ENCODE results near the gene SPOP. TPM values are rescaled to one million over a fixed set of nuclear protein-coding genes. Genes with fewer than 3 reads are reported as not detected.

The SPOP gene
- total and polyA plus RNA-seq, 5 donors from 2014 or later: 66.3 to 123 (median 97.4) TPM

GRCh38 chr17:49604314-49604869 lies 73.5 kb downstream of the SPOP start:
- Histone ChIP-seq H3K27me3 (ENCODE audit: control insufficient read depth, insufficient read depth, low read length) (no peaks in the 10 kb centered on the region), H3K9me3 (ENCODE audit: control insufficient read depth in 2 of 2, low read length in 2 of 2) (no peaks in the 10 kb centered on the region), H3K4me1 (ENCODE audit: control insufficient read depth, insufficient read depth, low read length, poor library complexity, severe bottlenecking) (no peaks in the 10 kb centered on the region), H3K27ac (ENCODE audit: insufficient read depth, low read length, poor library complexity, severe bottlenecking) (no peak overlapping the region), H3K36me3 (ENCODE audit: control insufficient read depth, insufficient read depth, low read length) (peaks cover 84% of the 10 kb centered on the region), H3K4me3 (ENCODE audit: low read depth, low read length) (no peak overlapping the region)
- DNase-seq: no peak
- ATAC-seq (ENCODE audit: low read depth in 2 of 2): no peak
- no peaks in the 10 kb centered on the region for H3K27me3 Mint-ChIP-seq
- H3K27ac Mint-ChIP-seq: peak overlapping the region in 1 of 3 donors; percentile 52
- peaks cover 48% of the 10 kb centered on the region for H3K36me3 Mint-ChIP-seq
- no peaks in the 10 kb centered on the region for H3K9me3 Mint-ChIP-seq
- H3K4me3 Mint-ChIP-seq: no peak overlapping the region
- H3K4me1 Mint-ChIP-seq: peaks cover 0 to 7% (median 1%) of the 10 kb centered on the region in 4 donors

GRCh38 chr17:49603720-49604119 lies 74.2 kb downstream of the SPOP start:
- Histone ChIP-seq H3K27me3 (ENCODE audit: control insufficient read depth, insufficient read depth, low read length) (no peaks in the 10 kb centered on the region), H3K9me3 (ENCODE audit: control insufficient read depth in 2 of 2, low read length in 2 of 2) (no peaks in the 10 kb centered on the region), H3K4me1 (ENCODE audit: control insufficient read depth, insufficient read depth, low read length, poor library complexity, severe bottlenecking) (no peaks in the 10 kb centered on the region), H3K27ac (ENCODE audit: insufficient read depth, low read length, poor library complexity, severe bottlenecking) (no peak overlapping the region), H3K4me3 (ENCODE audit: low read depth, low read length) (no peak overlapping the region), H3K36me3 (ENCODE audit: control insufficient read depth, insufficient read depth, low read length) (peaks cover 84% of the 10 kb centered on the region)
- Mint-ChIP-seq H3K4me3 (no peak overlapping the region), H3K36me3 (peaks cover 46% of the 10 kb centered on the region), H3K9me3 (no peaks in the 10 kb centered on the region), H3K27me3 (no peaks in the 10 kb centered on the region), H3K4me1 (peaks cover 0 to 7% (median 0%) of the 10 kb centered on the region in 4 donors), H3K27ac (no peak overlapping the region)
- DNase-seq: no peak
- no peak for ATAC-seq (ENCODE audit: low read depth in 2 of 2)

- H3K9me3 Mint-ChIP-seq: no peaks in the 10 kb centered on the region
- Histone ChIP-seq H3K27me3 (ENCODE audit: control insufficient read depth, insufficient read depth, low read length) (no peaks in the 10 kb centered on the region), H3K27ac (ENCODE audit: insufficient read depth, low read length, poor library complexity, severe bottlenecking) (no peak overlapping the region), H3K4me1 (ENCODE audit: control insufficient read depth, insufficient read depth, low read length, poor library complexity, severe bottlenecking) (no peaks in the 10 kb centered on the region), H3K4me3 (ENCODE audit: low read depth, low read length) (no peak overlapping the region), H3K36me3 (ENCODE audit: control insufficient read depth, insufficient read depth, low read length) (peaks cover 85% of the 10 kb centered on the region), H3K9me3 (ENCODE audit: control insufficient read depth in 2 of 2, low read length in 2 of 2) (no peaks in the 10 kb centered on the region)
- H3K4me3 Mint-ChIP-seq: no peak overlapping the region
- peaks cover 47% of the 10 kb centered on the region for H3K36me3 Mint-ChIP-seq
- peak overlapping the region in 1 of 3 donors; percentile 83 for H3K27ac Mint-ChIP-seq
- ATAC-seq (ENCODE audit: low read depth in 2 of 2) (no peak), DNase-seq (no peak)
- peaks cover 0 to 7% (median 0%) of the 10 kb centered on the region in 4 donors for H3K4me1 Mint-ChIP-seq
- no peaks in the 10 kb centered on the region for H3K27me3 Mint-ChIP-seq
These were observed 74.7 kb downstream of the SPOP start for GRCh38 chr17:49603238-49603637.

- peaks cover 50% of the 10 kb centered on the region for H3K36me3 Mint-ChIP-seq
- Histone ChIP-seq H3K9me3 (ENCODE audit: control insufficient read depth in 2 of 2, low read length in 2 of 2) (no peaks in the 10 kb centered on the region), H3K27me3 (ENCODE audit: control insufficient read depth, insufficient read depth, low read length) (no peaks in the 10 kb centered on the region), H3K4me3 (ENCODE audit: low read depth, low read length) (no peak overlapping the region), H3K36me3 (ENCODE audit: control insufficient read depth, insufficient read depth, low read length) (peaks cover 85% of the 10 kb centered on the region), H3K4me1 (ENCODE audit: control insufficient read depth, insufficient read depth, low read length, poor library complexity, severe bottlenecking) (no peaks in the 10 kb centered on the region), H3K27ac (ENCODE audit: insufficient read depth, low read length, poor library complexity, severe bottlenecking) (no peak overlapping the region)
- peak overlapping the region in 1 of 3 donors; percentile 83 for H3K27ac Mint-ChIP-seq
- peak in 1 of 3 donors; percentile 21 for DNase-seq
- no peak for ATAC-seq (ENCODE audit: low read depth in 2 of 2)
- H3K27me3 Mint-ChIP-seq: no peaks in the 10 kb centered on the region
- H3K4me3 Mint-ChIP-seq: no peak overlapping the region
- peaks cover 0 to 7% (median 0%) of the 10 kb centered on the region in 4 donors for H3K4me1 Mint-ChIP-seq
- H3K9me3 Mint-ChIP-seq: no peaks in the 10 kb centered on the region
These were observed 75.1 kb downstream of the SPOP start for GRCh38 chr17:49602783-49603182.

GRCh38 chr17:49600949-49601348 lies 76.9 kb downstream of the SPOP start:
- H3K4me1 Mint-ChIP-seq: peaks cover 0 to 7% (median under 1%) of the 10 kb centered on the region in 4 donors
- no peak overlapping the region for H3K4me3 ChIP-seq (ENCODE audit: low read depth, low read length)
- DNase-seq (no peak), ATAC-seq (ENCODE audit: low read depth in 2 of 2) (no peak)
- no peaks in the 10 kb centered on the region for H3K27me3 ChIP-seq (ENCODE audit: control insufficient read depth, insufficient read depth, low read length)
- H3K4me1 ChIP-seq (ENCODE audit: control insufficient read depth, insufficient read depth, low read length, poor library complexity, severe bottlenecking): no peaks in the 10 kb centered on the region
- no peaks in the 10 kb centered on the region for H3K27me3 Mint-ChIP-seq
- H3K27ac Mint-ChIP-seq: peak overlapping the region in 1 of 3 donors; percentile 62
- H3K27ac ChIP-seq (ENCODE audit: insufficient read depth, low read length, poor library complexity, severe bottlenecking): no peak overlapping the region
- H3K36me3 Mint-ChIP-seq: peaks cover 53% of the 10 kb centered on the region
- no peaks in the 10 kb centered on the region for H3K9me3 ChIP-seq (ENCODE audit: control insufficient read depth in 2 of 2, low read length in 2 of 2)
- H3K36me3 ChIP-seq (ENCODE audit: control insufficient read depth, insufficient read depth, low read length): peaks cover 84% of the 10 kb centered on the region
- H3K4me3 Mint-ChIP-seq: no peak overlapping the region
- H3K9me3 Mint-ChIP-seq: no peaks in the 10 kb centered on the region

- H3K36me3 ChIP-seq (ENCODE audit: control insufficient read depth, insufficient read depth, low read length): peaks cover 74% of the 10 kb centered on the region
- H3K27me3 ChIP-seq (ENCODE audit: control insufficient read depth, insufficient read depth, low read length): no peaks in the 10 kb centered on the region
- Mint-ChIP-seq H3K27ac (no peak overlapping the region), H3K4me3 (no peak overlapping the region), H3K9me3 (no peaks in the 10 kb centered on the region), H3K36me3 (peaks cover 56% of the 10 kb centered on the region), H3K27me3 (no peaks in the 10 kb centered on the region), H3K4me1 (peaks cover 0 to 4% (median under 1%) of the 10 kb centered on the region in 4 donors)
- H3K4me3 ChIP-seq (ENCODE audit: low read depth, low read length): no peak overlapping the region
- DNase-seq: no peak
- H3K4me1 ChIP-seq (ENCODE audit: control insufficient read depth, insufficient read depth, low read length, poor library complexity, severe bottlenecking): no peaks in the 10 kb centered on the region
- ATAC-seq (ENCODE audit: low read depth in 2 of 2): no peak
- no peaks in the 10 kb centered on the region for H3K9me3 ChIP-seq (ENCODE audit: control insufficient read depth in 2 of 2, low read length in 2 of 2)
- H3K27ac ChIP-seq (ENCODE audit: insufficient read depth, low read length, poor library complexity, severe bottlenecking): no peak overlapping the region
These were observed 79.0 kb downstream of the SPOP start for GRCh38 chr17:49598918-49599317.

GRCh38 chr17:49597928-49598655 lies 79.8 kb downstream of the SPOP start:
- Histone ChIP-seq H3K4me1 (ENCODE audit: control insufficient read depth, insufficient read depth, low read length, poor library complexity, severe bottlenecking) (no peaks in the 10 kb centered on the region), H3K4me3 (ENCODE audit: low read depth, low read length) (no peak overlapping the region), H3K9me3 (ENCODE audit: control insufficient read depth in 2 of 2, low read length in 2 of 2) (no peaks in the 10 kb centered on the region), H3K27me3 (ENCODE audit: control insufficient read depth, insufficient read depth, low read length) (no peaks in the 10 kb centered on the region), H3K27ac (ENCODE audit: insufficient read depth, low read length, poor library complexity, severe bottlenecking) (no peak overlapping the region), H3K36me3 (ENCODE audit: control insufficient read depth, insufficient read depth, low read length) (peaks cover 68% of the 10 kb centered on the region)
- Mint-ChIP-seq H3K4me3 (no peak overlapping the region), H3K9me3 (no peaks in the 10 kb centered on the region), H3K27ac (peak overlapping the region in 2 of 3 donors; percentile 21 to 52), H3K4me1 (peaks cover 0 to 2% (median under 1%) of the 10 kb centered on the region in 4 donors), H3K36me3 (peaks cover 53% of the 10 kb centered on the region), H3K27me3 (no peaks in the 10 kb centered on the region)
- DNase-seq (no peak), ATAC-seq (ENCODE audit: low read depth in 2 of 2) (no peak)

- no peak overlapping the region for H3K27ac Mint-ChIP-seq
These were observed 80.5 kb downstream of the SPOP start for GRCh38 chr17:49597436-49597835.

More at GRCh38 chr17:49597436-49597835, 80.5 kb downstream of the SPOP start:
- H3K4me1 ChIP-seq (ENCODE audit: control insufficient read depth, insufficient read depth, low read length, poor library complexity, severe bottlenecking): no peaks in the 10 kb centered on the region
- H3K4me3 ChIP-seq (ENCODE audit: low read depth, low read length): no peak overlapping the region
- Mint-ChIP-seq H3K36me3 (peaks cover 52% of the 10 kb centered on the region), H3K9me3 (no peaks in the 10 kb centered on the region), H3K4me1 (peaks cover 0 to 3% (median under 1%) of the 10 kb centered on the region in 4 donors), H3K27me3 (no peaks in the 10 kb centered on the region), H3K4me3 (no peak overlapping the region)
- H3K27me3 ChIP-seq (ENCODE audit: control insufficient read depth, insufficient read depth, low read length): no peaks in the 10 kb centered on the region
- peaks cover 71% of the 10 kb centered on the region for H3K36me3 ChIP-seq (ENCODE audit: control insufficient read depth, insufficient read depth, low read length)
- no peaks in the 10 kb centered on the region for H3K9me3 ChIP-seq (ENCODE audit: control insufficient read depth in 2 of 2, low read length in 2 of 2)
- no peak for ATAC-seq (ENCODE audit: low read depth in 2 of 2)
- H3K27ac ChIP-seq (ENCODE audit: insufficient read depth, low read length, poor library complexity, severe bottlenecking): no peak overlapping the region
- no peak for DNase-seq

Measured in CD4-positive, CD25-positive, alpha-beta regulatory T cell (primary cell).